Measurements from ENCODE around the gene ACER2. TPM values are rescaled to one million over a fixed set of nuclear protein-coding genes. Genes with fewer than 3 reads are reported as not detected.
"Not testable (repeated sequence)": the region's sequence is repeated elsewhere in the genome, so short reads cannot be mapped to it uniquely, and the experiment has no call there.

Gene ACER2
- total and polyA plus RNA-seq, 2 donors (not counting 1 experiment from before 2014, with no cell fraction given): 1.2 to 4.5 TPM

DNA sequence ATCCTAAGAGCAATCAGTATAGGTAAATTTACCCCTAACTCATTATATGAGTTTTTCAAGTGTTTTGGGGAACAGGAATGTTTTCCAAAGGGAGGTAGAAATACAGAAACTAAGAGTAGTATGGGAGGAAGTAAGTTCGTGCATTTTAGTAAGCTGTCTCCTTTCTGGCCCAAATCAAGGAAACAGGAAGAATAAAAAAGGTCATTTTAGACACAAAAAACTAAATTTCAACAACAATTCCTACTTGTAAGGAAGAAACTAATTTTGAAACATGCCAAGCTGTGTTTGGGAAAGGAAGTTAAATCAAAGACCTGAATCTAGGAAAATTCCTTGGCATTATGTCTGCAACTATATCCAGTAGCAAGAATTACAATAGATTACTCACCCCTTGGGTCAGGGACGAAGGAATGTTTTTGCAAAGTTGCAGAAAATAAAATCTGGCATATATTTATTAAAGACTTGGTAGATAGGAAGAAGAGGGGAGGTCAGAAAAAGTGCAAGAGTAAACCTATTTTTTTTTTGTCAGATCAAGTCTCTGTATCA is 22.2 kb upstream of the ACER2 start:
- H3K4me1 ChIP-seq (ENCODE audit: control insufficient read depth, extremely low read depth, insufficient read depth, low read length): no peaks in the 10 kb centered on the region
- no peak overlapping the region for H3K4me2 ChIP-seq (ENCODE audit: extremely low read depth, insufficient read depth, low read length)
- no peak overlapping the region for H3K9ac ChIP-seq (ENCODE audit: insufficient read depth, low read length)
- no peaks in the 10 kb centered on the region for H3K9me3 ChIP-seq (ENCODE audit: control insufficient read depth, insufficient read depth, low read depth, low read length)
- TF ChIP-seq CTCF (conservative IDR thresholded peaks at IDR 0.05 in 1 of 2, IDR thresholded peaks at IDR 0.05 in 1 of 2; ENCODE audit: low read depth in 1 of 2, low read length in 2 of 2) (no peak), EZH2 (IDR thresholded peaks at IDR 0.05; ENCODE audit: low read length, missing control alignments) (no peak)
- DNase-seq (ENCODE audit: low read depth in 2 of 2): no peak
- no peaks in the 10 kb centered on the region for H4K20me1 ChIP-seq (ENCODE audit: control insufficient read depth, extremely low read depth, insufficient read depth, low read length)
- no peaks in the 10 kb centered on the region for H3K36me3 ChIP-seq (ENCODE audit: control insufficient read depth, insufficient read depth, low read length)
- no peak overlapping the region for H3K27ac ChIP-seq (ENCODE audit: insufficient read depth, low read length)
- no peak overlapping the region for H3K4me3 ChIP-seq (replicated peaks in 1 of 4; ENCODE audit: control extremely low read depth in 1 of 4, insufficient read depth in 1 of 4, low read depth in 3 of 4, low read length in 4 of 4)
- no peaks in the 10 kb centered on the region for H3K79me2 ChIP-seq (ENCODE audit: control insufficient read depth, insufficient read depth, low read length)
- H2AFZ ChIP-seq (ENCODE audit: low read length): no peak overlapping the region
- H3K27me3 ChIP-seq (ENCODE audit: control insufficient read depth, insufficient read depth, low read length): no peaks in the 10 kb centered on the region

GRCh38 chr9:19387317-19387716 is 21.5 kb upstream of the ACER2 start:
- no peak overlapping the region for H3K4me2 ChIP-seq (ENCODE audit: extremely low read depth, insufficient read depth, low read length)

GRCh38 chr9:19389539-19389938 is 19.3 kb upstream of the ACER2 start:
- not testable (repeated sequence) for H3K36me3 ChIP-seq (ENCODE audit: control insufficient read depth, insufficient read depth, low read length); H3K27me3 ChIP-seq (ENCODE audit: control insufficient read depth, insufficient read depth, low read length); H3K4me2 ChIP-seq (ENCODE audit: extremely low read depth, insufficient read depth, low read length); H3K79me2 ChIP-seq (ENCODE audit: control insufficient read depth, insufficient read depth, low read length); H3K4me3 ChIP-seq (replicated peaks in 1 of 4; ENCODE audit: control extremely low read depth in 1 of 4, insufficient read depth in 1 of 4, low read depth in 3 of 4, low read length in 4 of 4); H4K20me1 ChIP-seq (ENCODE audit: control insufficient read depth, extremely low read depth, insufficient read depth, low read length); H3K9ac ChIP-seq (ENCODE audit: insufficient read depth, low read length); H3K27ac ChIP-seq (ENCODE audit: insufficient read depth, low read length); DNase-seq (ENCODE audit: low read depth in 2 of 2); H3K4me1 ChIP-seq (ENCODE audit: control insufficient read depth, extremely low read depth, insufficient read depth, low read length); H2AFZ ChIP-seq (ENCODE audit: low read length); H3K9me3 ChIP-seq (ENCODE audit: control insufficient read depth, insufficient read depth, low read depth, low read length)

More at GRCh38 chr9:19387317-19387716, 21.5 kb upstream of the ACER2 start:
- H3K9me3 ChIP-seq (ENCODE audit: control insufficient read depth, insufficient read depth, low read depth, low read length): no peaks in the 10 kb centered on the region
- H3K9ac ChIP-seq (ENCODE audit: insufficient read depth, low read length): no peak overlapping the region
- H3K4me3 ChIP-seq (replicated peaks in 1 of 4; ENCODE audit: control extremely low read depth in 1 of 4, insufficient read depth in 1 of 4, low read depth in 3 of 4, low read length in 4 of 4): no peak overlapping the region
- DNase-seq (ENCODE audit: low read depth in 2 of 2): no peak
- no peaks in the 10 kb centered on the region for H3K36me3 ChIP-seq (ENCODE audit: control insufficient read depth, insufficient read depth, low read length)
- no peaks in the 10 kb centered on the region for H3K4me1 ChIP-seq (ENCODE audit: control insufficient read depth, extremely low read depth, insufficient read depth, low read length)
- TF ChIP-seq CTCF (conservative IDR thresholded peaks at IDR 0.05 in 1 of 2, IDR thresholded peaks at IDR 0.05 in 1 of 2; ENCODE audit: low read depth in 1 of 2, low read length in 2 of 2) (no peak), EZH2 (IDR thresholded peaks at IDR 0.05; ENCODE audit: low read length, missing control alignments) (no peak)
- no peak overlapping the region for H2AFZ ChIP-seq (ENCODE audit: low read length)
- no peaks in the 10 kb centered on the region for H4K20me1 ChIP-seq (ENCODE audit: control insufficient read depth, extremely low read depth, insufficient read depth, low read length)
- no peaks in the 10 kb centered on the region for H3K27me3 ChIP-seq (ENCODE audit: control insufficient read depth, insufficient read depth, low read length)
- no peak overlapping the region for H3K27ac ChIP-seq (ENCODE audit: insufficient read depth, low read length)
- H3K79me2 ChIP-seq (ENCODE audit: control insufficient read depth, insufficient read depth, low read length): no peaks in the 10 kb centered on the region

Data from fibroblast of lung (primary cell).